ENCODE results near the gene ATP5PD. TPM values are rescaled to one million over a fixed set of nuclear protein-coding genes. Genes with fewer than 3 reads are reported as not detected.
"Not testable (repeated sequence)": the region's sequence is repeated elsewhere in the genome, so short reads cannot be mapped to it uniquely, and the experiment has no call there.

ATP5PD gene
- total RNA-seq, 2 experiments from 2014 or later, result 188 to 210 TPM

- Mint-ChIP-seq H3K27me3 (no peaks in the 10 kb centered on the region), H3K27ac (peak overlapping the region; percentile 81)
- ATAC-seq, result peak; percentile 29
Measured at GRCh38 chr17:75036643-75037268, 10.0 kb downstream of the ATP5PD start.

DNA sequence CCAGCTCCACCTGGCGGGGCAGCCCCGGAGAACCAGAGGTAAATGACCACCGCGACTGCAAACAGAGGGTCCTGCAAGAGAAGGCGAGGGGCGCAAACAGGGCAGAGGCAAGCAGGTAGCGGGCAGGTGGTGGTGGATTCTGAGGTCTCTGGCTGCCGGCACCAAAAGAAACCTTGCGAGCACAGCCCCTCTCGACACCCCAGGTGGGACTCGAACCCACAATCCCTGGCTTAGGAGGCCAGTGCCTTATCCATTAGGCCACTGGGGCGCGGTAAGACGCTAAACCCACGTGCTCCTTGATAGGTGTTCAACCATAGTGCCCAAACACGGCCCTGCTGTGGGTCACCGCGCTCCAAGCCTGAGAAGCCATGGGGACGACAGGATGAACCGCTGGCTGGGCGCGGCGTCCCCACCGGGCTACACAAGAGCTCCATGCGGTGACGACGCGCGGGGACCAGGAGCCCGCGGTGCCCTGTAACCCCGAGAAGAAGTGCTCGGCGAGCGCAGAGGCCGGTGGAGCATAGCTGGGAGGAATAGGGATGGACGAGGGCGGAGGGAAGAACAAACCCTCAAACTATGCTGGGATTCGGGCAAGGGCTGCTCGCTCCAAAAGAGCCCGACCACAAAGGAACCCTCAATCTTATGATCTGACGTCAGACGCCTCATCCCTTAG lies 12.4 kb downstream of the ATP5PD start:
- H3K27ac Mint-ChIP-seq, result peak overlapping the region; percentile 93
- peaks cover 44% of the 10 kb centered on the region for H3K4me1 Mint-ChIP-seq
- peaks cover 7% of the 10 kb centered on the region for H3K36me3 Mint-ChIP-seq
- peaks cover 4% of the 10 kb centered on the region for H3K9me3 Mint-ChIP-seq (ENCODE audit: low read depth)
- DNase-seq, result peak; percentile 94
- ATAC-seq, result peak; percentile 70
- CTCF ChIA-PET, result interaction anchor here (0.6 to 2.9 kb wide), 15 partner anchors 10 to 378 kb away, joined by 3 to 26 read pairs (median 4); partner anchors contain the start of genes ATP5PD, KCTD2, MRPL58 and NT5C
- peak overlapping the region; percentile 91 for H3K4me3 Mint-ChIP-seq
- no peaks in the 10 kb centered on the region for H3K27me3 Mint-ChIP-seq

More at GRCh38 chr17:75036643-75037268, 10.0 kb downstream of the ATP5PD start:
- Mint-ChIP-seq H3K4me1 (peaks cover 37% of the 10 kb centered on the region), H3K9me3 (ENCODE audit: low read depth) (no peaks in the 10 kb centered on the region), H3K36me3 (peaks cover 22% of the 10 kb centered on the region), H3K4me3 (peak overlapping the region; percentile 38)
- DNase-seq, result peak; percentile 79
- CTCF ChIA-PET, result interaction anchor here (0.7 to 2.9 kb wide), 4 partner anchors 11 to 77 kb away, joined by 3 to 18 read pairs (median 8); partner anchors contain the start of genes ARMC7, ATP5PD and KCTD2

- H3K27me3 Mint-ChIP-seq, result no peaks in the 10 kb centered on the region
- peak; percentile 92 for DNase-seq
- peak; percentile 51 for ATAC-seq
- H3K36me3 Mint-ChIP-seq, result peaks cover 3% of the 10 kb centered on the region
- CTCF ChIA-PET, result interaction anchor here (0.7 to 2.9 kb wide), 8 partner anchors 14 to 379 kb away, joined by 3 to 26 read pairs (median 5); partner anchors contain the start of genes ATP5PD, KCTD2, MRPL58 and NT5C
- peak overlapping the region; percentile 93 for H3K27ac Mint-ChIP-seq
- H3K4me1 Mint-ChIP-seq, result peaks cover 44% of the 10 kb centered on the region
- H3K4me3 Mint-ChIP-seq, result peak overlapping the region; percentile 91
- H3K9me3 Mint-ChIP-seq (ENCODE audit: low read depth), result peaks cover 4% of the 10 kb centered on the region
Measured at GRCh38 chr17:75033346-75034235, 13.2 kb downstream of the ATP5PD start.

DNA sequence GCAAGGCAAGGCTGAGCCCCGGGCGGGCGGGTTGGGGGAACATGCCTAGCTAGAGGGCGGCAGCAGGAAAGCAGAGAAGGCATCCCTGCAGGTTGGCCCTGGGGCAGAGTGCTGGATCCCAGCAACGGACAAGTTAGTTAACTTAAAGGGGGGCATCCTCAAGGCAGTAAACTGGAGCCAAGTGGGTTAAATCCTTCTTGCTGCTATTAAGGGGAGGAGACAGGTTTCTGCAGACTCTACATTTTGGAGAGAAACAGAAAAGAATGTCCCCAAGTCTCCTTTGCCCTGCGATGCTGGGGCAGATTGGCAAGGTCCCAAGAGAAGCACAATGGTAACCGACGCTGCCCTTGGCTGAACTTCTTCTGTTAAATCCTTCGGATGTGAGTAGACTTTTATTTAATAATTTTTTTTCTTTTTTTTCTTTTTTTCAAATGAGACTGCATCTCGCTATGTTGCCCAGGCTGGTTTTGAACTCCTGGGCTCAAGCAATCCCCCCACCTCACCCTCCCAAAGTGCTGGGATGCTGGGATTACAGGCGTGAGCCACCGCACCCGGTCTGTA lies 14.0 kb downstream of the ATP5PD start:
- Mint-ChIP-seq H3K4me1 (peaks cover 44% of the 10 kb centered on the region), H3K4me3 (peak overlapping the region; percentile 91), H3K9me3 (ENCODE audit: low read depth) (peaks cover 4% of the 10 kb centered on the region), H3K27me3 (no peaks in the 10 kb centered on the region), H3K27ac (no peak overlapping the region), H3K36me3 (no peaks in the 10 kb centered on the region)
- ATAC-seq, result no peak
- DNase-seq, result no peak
- CTCF ChIA-PET, result interaction anchor here (0.8 to 1.9 kb wide), 10 partner anchors 10 to 139 kb away, joined by 3 to 16 read pairs (median 5); partner anchors contain the start of gene MRPL58

DNA sequence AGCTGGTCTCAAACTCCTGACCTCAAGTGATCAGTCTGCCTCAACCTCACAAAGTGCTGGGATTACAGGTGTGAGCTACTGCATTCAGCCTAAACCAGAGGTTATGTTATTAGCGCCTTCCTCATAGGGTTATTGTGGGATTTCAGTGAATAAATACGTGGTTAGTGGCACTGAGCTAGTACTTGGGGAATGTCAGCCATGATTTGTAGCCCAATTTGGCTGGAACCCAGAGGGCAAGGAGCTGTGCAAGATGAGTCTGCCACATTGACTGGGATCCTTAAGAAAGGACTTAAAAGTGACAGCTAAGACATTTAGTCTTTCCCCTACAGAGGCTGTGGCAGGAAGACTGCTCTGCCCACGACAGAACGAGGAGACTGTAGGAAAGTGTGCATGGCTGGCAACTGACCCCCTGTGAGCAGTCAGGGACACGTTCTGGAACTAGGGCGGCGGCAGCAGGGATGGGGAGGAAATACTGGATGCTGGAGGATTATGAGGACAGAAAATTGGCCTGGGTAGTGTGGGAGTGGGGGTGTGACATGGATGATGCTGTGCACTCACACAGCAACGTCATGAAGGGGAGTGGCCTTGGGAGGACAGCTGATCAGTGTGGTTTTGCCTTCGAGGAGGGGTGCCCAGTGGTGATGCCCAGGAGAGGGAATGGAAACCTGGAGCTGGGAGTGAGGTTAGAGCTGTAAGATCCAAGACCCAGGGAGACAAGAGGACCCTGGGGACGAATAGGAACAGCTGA lies 14.6 kb downstream of the ATP5PD start:
- peaks cover 41% of the 10 kb centered on the region for H3K4me1 Mint-ChIP-seq
- peak overlapping the region; percentile 91 for H3K4me3 Mint-ChIP-seq
- H3K27me3 Mint-ChIP-seq, result peaks cover 3% of the 10 kb centered on the region
- ATAC-seq (peak; percentile 20), DNase-seq (peak; percentile 74)
- CTCF ChIA-PET, result interaction anchor here (0.6 to 1.9 kb wide), 13 partner anchors 9 to 218 kb away, joined by 3 to 16 read pairs (median 5); partner anchors contain the start of genes MRPL58 and NT5C
- no peaks in the 10 kb centered on the region for H3K36me3 Mint-ChIP-seq
- peaks cover 4% of the 10 kb centered on the region for H3K9me3 Mint-ChIP-seq (ENCODE audit: low read depth)
- H3K27ac Mint-ChIP-seq, result no peak overlapping the region

DNA sequence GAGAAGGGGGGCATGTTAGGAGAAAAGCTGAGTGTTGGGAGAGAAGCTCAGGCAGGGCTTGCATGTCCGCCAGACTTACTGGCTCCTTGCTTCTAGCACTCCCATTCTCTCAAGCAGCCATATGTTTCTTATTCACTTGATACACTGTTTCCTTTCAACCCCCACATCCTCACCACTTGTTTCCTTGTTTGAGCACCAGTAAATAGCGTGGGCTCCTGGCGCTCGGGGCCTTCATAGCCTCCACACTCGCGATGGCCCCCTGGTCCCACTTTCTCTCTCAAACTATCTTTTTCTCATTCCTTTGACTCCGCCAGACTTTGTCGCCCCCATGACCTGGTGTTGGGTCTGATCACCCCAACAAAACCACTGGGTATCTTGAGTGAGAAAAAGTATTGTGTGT lies 16.6 kb downstream of the ATP5PD start:
- no peak for ATAC-seq
- H3K4me1 Mint-ChIP-seq, result peaks cover 35% of the 10 kb centered on the region
- H3K27me3 Mint-ChIP-seq, result peaks cover 5% of the 10 kb centered on the region
- no peak for DNase-seq
- H3K9me3 Mint-ChIP-seq (ENCODE audit: low read depth), result peaks cover 4% of the 10 kb centered on the region
- H3K36me3 Mint-ChIP-seq, result peaks cover 4% of the 10 kb centered on the region
- H3K4me3 Mint-ChIP-seq, result no peak overlapping the region
- CTCF ChIA-PET, result no interaction called here
- no peak overlapping the region for H3K27ac Mint-ChIP-seq

DNA sequence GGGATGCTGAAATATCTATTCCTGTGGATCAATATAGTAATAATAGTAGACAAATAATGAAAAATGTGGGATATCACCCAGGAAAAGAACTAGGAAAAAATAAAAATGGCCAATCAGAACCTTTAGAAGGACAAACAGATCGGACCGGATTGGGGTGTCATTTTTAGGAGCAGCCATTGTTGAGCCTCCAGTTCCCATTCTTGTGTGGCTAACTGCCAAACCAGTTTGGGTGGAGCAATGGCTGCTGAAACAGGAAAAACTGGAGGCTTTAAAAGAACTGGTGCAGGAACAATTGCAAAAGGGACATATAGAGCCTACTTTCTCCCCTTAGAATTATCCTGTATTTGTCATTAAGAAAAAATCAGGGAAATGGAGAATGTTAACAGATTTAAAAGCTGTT lies 20.1 kb downstream of the ATP5PD start:
- not testable (repeated sequence) for ATAC-seq; H3K27me3 Mint-ChIP-seq; DNase-seq; H3K4me3 Mint-ChIP-seq; H3K9me3 Mint-ChIP-seq (ENCODE audit: low read depth); H3K27ac Mint-ChIP-seq
- peaks cover 29% of the 10 kb centered on the region for H3K4me1 Mint-ChIP-seq
- H3K36me3 Mint-ChIP-seq, result peaks cover 30% of the 10 kb centered on the region
- CTCF ChIA-PET, result interaction anchor here (1.7 kb wide), 1 partner anchor 65 kb away, joined by 5 read pairs; no protein-coding TSS in a partner anchor

DNA sequence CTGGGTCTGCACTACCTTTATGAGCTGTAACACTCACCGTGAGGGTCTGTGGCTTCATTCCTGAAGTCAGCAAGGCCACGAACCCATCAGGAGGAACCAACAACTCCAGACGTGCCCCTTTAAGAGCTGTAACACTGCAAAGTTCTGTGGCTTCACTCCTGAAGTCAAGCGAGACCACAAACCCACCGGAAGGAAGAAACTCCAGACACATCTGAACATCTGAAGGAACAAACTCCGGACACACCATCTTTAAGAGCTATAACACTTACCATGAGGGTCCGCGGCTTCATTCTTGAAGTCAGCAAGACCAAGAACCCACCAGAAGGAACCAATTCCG lies 21.4 kb downstream of the ATP5PD start:
- H3K27me3 Mint-ChIP-seq; H3K9me3 Mint-ChIP-seq (ENCODE audit: low read depth); DNase-seq; H3K4me3 Mint-ChIP-seq; H3K27ac Mint-ChIP-seq: not testable (repeated sequence)
- peak; percentile 16 for ATAC-seq
- peaks cover 25% of the 10 kb centered on the region for H3K4me1 Mint-ChIP-seq
- CTCF ChIA-PET, result interaction anchor here (0.7 to 2.2 kb wide), 4 partner anchors 10 to 64 kb away, joined by 3 to 5 read pairs (median 4); no protein-coding TSS in a partner anchor
- H3K36me3 Mint-ChIP-seq, result peaks cover 40% of the 10 kb centered on the region

- Mint-ChIP-seq H3K36me3 (peaks cover 41% of the 10 kb centered on the region), H3K27ac (no peak overlapping the region), H3K9me3 (ENCODE audit: low read depth) (no peaks in the 10 kb centered on the region), H3K4me1 (peaks cover 22% of the 10 kb centered on the region), H3K27me3 (peaks cover 5% of the 10 kb centered on the region), H3K4me3 (no peak overlapping the region)
- DNase-seq, result peak; percentile 60
- peak; percentile 55 for ATAC-seq
- CTCF ChIA-PET, result interaction anchor here (0.7 to 2.2 kb wide), 4 partner anchors 10 to 63 kb away, joined by 3 to 5 read pairs (median 4); no protein-coding TSS in a partner anchor
Measured at GRCh38 chr17:75024686-75025397, 21.9 kb downstream of the ATP5PD start.

DNA sequence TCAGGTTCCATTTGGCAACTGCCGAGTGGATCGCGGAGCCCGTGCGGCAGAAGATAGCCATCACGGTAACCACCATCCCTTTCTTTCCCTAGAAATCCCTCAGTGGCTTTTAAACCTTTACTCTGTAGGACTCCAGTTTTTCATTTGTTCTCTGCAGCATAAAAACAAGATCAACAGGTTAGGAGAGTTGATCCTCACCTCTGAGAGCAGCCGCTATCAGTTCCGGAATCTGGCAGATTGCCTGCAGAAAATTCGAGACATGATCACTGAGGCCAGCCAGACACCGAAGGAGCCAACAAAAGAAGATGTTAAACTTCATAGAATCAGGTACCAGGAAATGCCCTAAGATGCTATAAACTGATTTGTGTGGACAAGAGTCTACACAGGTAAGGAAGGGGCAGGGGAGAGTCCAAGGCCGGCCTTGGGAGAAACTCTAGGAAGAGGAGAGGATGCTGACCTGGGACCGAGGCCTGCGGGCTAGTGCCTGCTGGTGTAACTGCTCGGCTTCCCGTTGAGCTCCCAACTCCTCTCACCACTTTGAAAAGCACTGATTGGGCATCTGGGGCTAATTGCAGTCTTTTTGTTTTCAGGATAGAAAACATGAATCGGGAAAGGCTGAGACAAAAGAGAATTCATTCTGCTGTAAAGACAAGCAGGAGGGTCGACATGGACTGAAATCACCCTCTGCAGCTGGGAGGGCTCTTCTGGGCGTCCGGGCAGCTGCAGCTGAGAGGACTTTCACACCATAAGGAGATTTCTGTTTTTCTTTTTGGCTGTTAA lies 26.2 kb downstream of the ATP5PD start:
- Mint-ChIP-seq H3K27ac (no peak overlapping the region), H3K4me1 (peaks cover 20% of the 10 kb centered on the region), H3K36me3 (peaks cover 49% of the 10 kb centered on the region), H3K9me3 (ENCODE audit: low read depth) (no peaks in the 10 kb centered on the region), H3K4me3 (no peak overlapping the region), H3K27me3 (no peaks in the 10 kb centered on the region)
- no peak for DNase-seq
- CTCF ChIA-PET, result no interaction called here
- no peak for ATAC-seq

- CTCF ChIA-PET, result interaction anchor here (1.2 to 1.7 kb wide), 3 partner anchors 12 to 43 kb away, joined by 3 to 5 read pairs (median 3); no protein-coding TSS in a partner anchor
- Mint-ChIP-seq H3K36me3 (peaks cover 45% of the 10 kb centered on the region), H3K4me3 (no peak overlapping the region), H3K27ac (no peak overlapping the region), H3K27me3 (no peaks in the 10 kb centered on the region), H3K9me3 (ENCODE audit: low read depth) (no peaks in the 10 kb centered on the region), H3K4me1 (peaks cover 16% of the 10 kb centered on the region)
- DNase-seq, result no peak
- no peak for ATAC-seq
Measured at GRCh38 chr17:75019710-75020109, 27.1 kb downstream of the ATP5PD start.
